ENCODE data around the gene TIGAR. TPM values are rescaled to one million over a fixed set of nuclear protein-coding genes. Genes with fewer than 3 reads are reported as not detected.

TIGAR gene
- total and polyA plus RNA-seq, 4 donors: 0.56 to 3.3 (median 2.0) TPM

DNA sequence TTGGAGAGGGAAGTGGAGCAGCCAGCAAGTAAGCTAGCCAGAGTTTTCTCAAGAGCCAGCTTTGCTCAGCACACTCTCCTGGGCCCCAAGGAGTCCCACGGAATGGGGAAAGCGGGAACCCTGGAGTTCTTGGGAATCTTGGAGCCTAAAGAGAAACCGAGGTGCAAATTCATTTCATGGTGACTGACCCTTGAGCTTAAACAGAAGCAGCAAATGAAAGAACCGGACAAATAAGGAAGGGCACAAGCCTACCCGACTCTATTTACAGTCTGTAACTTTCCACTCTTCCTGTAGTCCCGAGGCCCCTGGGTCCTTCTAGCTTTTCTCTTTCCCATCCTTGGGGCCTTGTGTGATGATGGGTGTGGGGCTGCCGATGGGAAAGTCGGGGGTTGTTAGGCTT lies 18.1 kb upstream of the TIGAR start:
- no peak overlapping the region for H3K27ac ChIP-seq (ENCODE audit: low read depth in 1 of 2, low read length in 2 of 2)
- no peak for DNase-seq (ENCODE audit: low spot score)
- TF ChIP-seq EGR1 (IDR thresholded peaks at IDR 0.05; ENCODE audit: low read depth in 2 of 2) (no peak), FOXA1 (IDR thresholded peaks at IDR 0.05) (no peak)
- peaks cover 0 to 9% (median 0%) of the 10 kb centered on the region in 4 donors for H3K27me3 ChIP-seq (ENCODE audit: control insufficient read depth in 4 of 4, insufficient read depth in 4 of 4, low read length in 3 of 4)
- H3K4me3 ChIP-seq (ENCODE audit: low read depth in 1 of 3, low read length in 3 of 3): no peak overlapping the region
- no peaks in the 10 kb centered on the region for H3K36me3 ChIP-seq (ENCODE audit: control insufficient read depth in 4 of 4, insufficient read depth in 3 of 4, low read depth in 1 of 4, low read length in 3 of 4)
- H3K9ac ChIP-seq (ENCODE audit: low read depth in 1 of 2, low read length in 2 of 2): no peak overlapping the region
- WGBS: 54% methylated on average over 8 of the region's 8 CpGs
- no peaks in the 10 kb centered on the region for H3K9me3 ChIP-seq (ENCODE audit: control insufficient read depth in 4 of 4, low read length in 3 of 4)
- H3K4me1 ChIP-seq (ENCODE audit: control insufficient read depth in 4 of 4, insufficient read depth in 4 of 4, low read length in 3 of 4): peaks cover 0 to 3% (median under 1%) of the 10 kb centered on the region in 4 donors

DNA sequence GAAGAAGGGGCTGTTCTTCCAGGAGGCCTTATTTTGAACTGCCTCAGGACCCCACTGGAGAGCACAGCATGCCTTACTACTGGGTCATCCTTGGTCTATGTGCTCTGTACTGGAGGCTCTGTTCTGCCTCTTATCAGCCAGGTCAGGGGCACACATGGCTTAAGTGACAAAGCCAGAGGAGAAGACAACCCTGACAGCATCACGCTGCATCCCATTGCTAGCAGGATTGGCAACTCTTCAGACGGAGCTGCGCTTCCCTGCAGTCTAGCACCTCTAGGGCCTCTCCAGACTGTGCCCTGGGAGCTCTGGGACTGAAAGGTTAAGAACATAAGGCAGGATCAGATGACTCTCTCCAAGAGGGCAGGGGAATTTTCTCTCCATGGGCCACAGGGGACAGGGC lies 17.3 kb upstream of the TIGAR start:
- H3K27ac ChIP-seq (ENCODE audit: low read depth in 1 of 2, low read length in 2 of 2): no peak overlapping the region
- H3K9me3 ChIP-seq (ENCODE audit: control insufficient read depth in 4 of 4, low read length in 3 of 4): no peaks in the 10 kb centered on the region
- peaks cover 0 to 6% (median 2%) of the 10 kb centered on the region in 4 donors for H3K4me1 ChIP-seq (ENCODE audit: control insufficient read depth in 4 of 4, insufficient read depth in 4 of 4, low read length in 3 of 4)
- no peaks in the 10 kb centered on the region for H3K36me3 ChIP-seq (ENCODE audit: control insufficient read depth in 4 of 4, insufficient read depth in 3 of 4, low read depth in 1 of 4, low read length in 3 of 4)
- WGBS: 85% methylated on average over 3 of the region's 3 CpGs
- no peak overlapping the region for H3K4me3 ChIP-seq (ENCODE audit: low read depth in 1 of 3, low read length in 3 of 3)
- H3K27me3 ChIP-seq (ENCODE audit: control insufficient read depth in 4 of 4, insufficient read depth in 4 of 4, low read length in 3 of 4): peaks cover 0 to 9% (median 0%) of the 10 kb centered on the region in 4 donors
- DNase-seq (ENCODE audit: low spot score): no peak
- TF ChIP-seq HNF4A (conservative IDR thresholded peaks at IDR 0.05): no peak
- no peak for TF ChIP-seq GABPA (IDR thresholded peaks at IDR 0.05 in 1 of 2, conservative IDR thresholded peaks at IDR 0.05 in 1 of 2)
- H3K9ac ChIP-seq (ENCODE audit: low read depth in 1 of 2, low read length in 2 of 2): no peak overlapping the region

DNA sequence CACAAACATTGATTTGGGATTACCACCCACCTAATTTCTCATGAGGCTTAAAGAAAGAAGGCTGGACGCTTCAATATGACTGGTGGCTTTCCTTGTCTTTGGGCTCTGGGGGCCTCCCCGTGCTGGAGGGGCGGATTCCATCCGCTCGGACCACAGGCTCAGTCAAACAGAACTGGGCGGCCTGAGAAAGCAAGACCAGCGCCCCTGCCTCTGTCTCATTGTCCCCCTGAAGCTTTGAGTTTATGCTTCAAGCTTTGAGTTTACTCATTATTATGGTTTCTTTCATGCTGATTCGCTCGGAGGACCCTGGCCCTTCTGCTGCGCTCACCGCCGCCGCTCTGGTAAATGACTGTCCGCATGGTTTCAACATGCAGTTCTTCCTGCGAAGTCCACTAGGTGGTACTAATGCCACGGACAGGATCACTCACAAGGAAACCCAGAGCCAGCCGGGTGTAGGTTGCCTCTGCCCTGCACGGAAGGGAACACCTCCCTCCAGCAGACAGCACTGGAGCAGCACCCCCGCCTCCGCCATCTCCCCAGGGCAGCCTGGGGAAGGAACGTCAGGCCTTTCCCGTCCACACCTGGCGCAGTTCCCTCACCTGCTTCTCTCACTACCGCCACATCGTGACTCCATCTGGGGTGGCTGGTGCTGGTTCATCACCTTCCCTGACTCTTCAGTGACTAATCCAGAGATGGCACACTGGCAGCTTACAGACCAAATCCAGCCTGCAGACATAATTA lies 13.2 kb upstream of the TIGAR start:
- no peaks in the 10 kb centered on the region for H3K9me3 ChIP-seq (ENCODE audit: control insufficient read depth in 4 of 4, low read length in 3 of 4)
- H3K27me3 ChIP-seq (ENCODE audit: control insufficient read depth in 4 of 4, insufficient read depth in 4 of 4, low read length in 3 of 4): peaks cover 0 to 4% (median 0%) of the 10 kb centered on the region in 4 donors
- no peak overlapping the region for H3K9ac ChIP-seq (ENCODE audit: low read depth in 1 of 2, low read length in 2 of 2)
- H3K4me1 ChIP-seq (ENCODE audit: control insufficient read depth in 4 of 4, insufficient read depth in 4 of 4, low read length in 3 of 4): peaks cover 0 to 6% (median 2%) of the 10 kb centered on the region in 4 donors
- no peaks in the 10 kb centered on the region for H3K36me3 ChIP-seq (ENCODE audit: control insufficient read depth in 4 of 4, insufficient read depth in 3 of 4, low read depth in 1 of 4, low read length in 3 of 4)
- no peak for TF ChIP-seq NR2F2 (IDR thresholded peaks at IDR 0.05)
- TF ChIP-seq EGR1 (IDR thresholded peaks at IDR 0.05; ENCODE audit: low read depth in 2 of 2): no peak
- TF ChIP-seq RXRA (IDR thresholded peaks at IDR 0.05): no peak
- TF ChIP-seq RAD21 (IDR thresholded peaks at IDR 0.05): peak; percentile 85 to 89
- TF ChIP-seq TAF1 (conservative IDR thresholded peaks at IDR 0.05): no peak
- TF ChIP-seq, protein P1, sequence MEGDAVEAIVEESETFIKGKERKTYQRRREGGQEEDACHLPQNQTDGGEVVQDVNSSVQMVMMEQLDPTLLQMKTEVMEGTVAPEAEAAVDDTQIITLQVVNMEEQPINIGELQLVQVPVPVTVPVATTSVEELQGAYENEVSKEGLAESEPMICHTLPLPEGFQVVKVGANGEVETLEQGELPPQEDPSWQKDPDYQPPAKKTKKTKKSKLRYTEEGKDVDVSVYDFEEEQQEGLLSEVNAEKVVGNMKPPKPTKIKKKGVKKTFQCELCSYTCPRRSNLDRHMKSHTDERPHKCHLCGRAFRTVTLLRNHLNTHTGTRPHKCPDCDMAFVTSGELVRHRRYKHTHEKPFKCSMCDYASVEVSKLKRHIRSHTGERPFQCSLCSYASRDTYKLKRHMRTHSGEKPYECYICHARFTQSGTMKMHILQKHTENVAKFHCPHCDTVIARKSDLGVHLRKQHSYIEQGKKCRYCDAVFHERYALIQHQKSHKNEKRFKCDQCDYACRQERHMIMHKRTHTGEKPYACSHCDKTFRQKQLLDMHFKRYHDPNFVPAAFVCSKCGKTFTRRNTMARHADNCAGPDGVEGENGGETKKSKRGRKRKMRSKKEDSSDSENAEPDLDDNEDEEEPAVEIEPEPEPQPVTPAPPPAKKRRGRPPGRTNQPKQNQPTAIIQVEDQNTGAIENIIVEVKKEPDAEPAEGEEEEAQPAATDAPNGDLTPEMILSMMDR (IDR thresholded peaks at IDR 0.05; ENCODE audit: low read depth, low read length, missing input control): peak; percentile 67
- 27% methylated on average over 25 of the region's 25 CpGs for WGBS
- H3K27ac ChIP-seq (ENCODE audit: low read depth in 1 of 2, low read length in 2 of 2): no peak overlapping the region
- peak; percentile 45 for DNase-seq (ENCODE audit: low spot score)
- no peak overlapping the region for H3K4me3 ChIP-seq (ENCODE audit: low read depth in 1 of 3, low read length in 3 of 3)

DNA sequence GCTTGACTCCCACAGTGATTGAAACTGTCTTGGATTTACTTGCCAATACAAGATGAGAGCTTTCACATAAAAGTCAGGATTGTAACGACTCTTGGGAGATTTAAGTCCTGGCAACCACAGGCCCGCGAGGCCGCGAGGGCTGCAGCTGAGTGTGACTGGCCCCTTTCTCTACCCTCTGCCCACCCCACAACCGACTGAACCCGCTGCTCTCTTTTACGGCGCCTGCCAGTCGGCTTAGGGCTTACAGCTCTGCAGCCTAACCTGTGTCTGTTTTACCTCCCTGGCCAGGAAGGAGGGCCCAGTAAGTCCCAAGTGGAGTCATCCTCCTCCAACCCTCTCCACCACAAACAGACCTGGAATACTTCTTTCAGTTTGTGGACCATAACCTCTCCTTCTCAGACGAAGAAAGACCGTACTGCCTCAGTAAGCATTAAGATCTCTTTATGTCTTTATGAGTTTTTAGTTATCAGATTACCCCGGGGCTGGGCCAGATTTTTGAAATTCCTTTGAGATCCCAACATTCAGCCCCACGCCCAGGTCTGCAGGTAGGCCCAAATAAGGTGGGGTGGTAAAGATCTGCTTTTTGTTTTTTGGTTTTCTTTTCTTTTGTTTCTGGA lies 12.6 kb upstream of the TIGAR start:
- Histone ChIP-seq H3K4me1 (ENCODE audit: control insufficient read depth in 4 of 4, insufficient read depth in 4 of 4, low read length in 3 of 4) (peaks cover 0 to 6% (median 2%) of the 10 kb centered on the region in 4 donors), H3K4me3 (ENCODE audit: low read depth in 1 of 3, low read length in 3 of 3) (no peak overlapping the region), H3K36me3 (ENCODE audit: control insufficient read depth in 4 of 4, insufficient read depth in 3 of 4, low read depth in 1 of 4, low read length in 3 of 4) (no peaks in the 10 kb centered on the region), H3K27me3 (ENCODE audit: control insufficient read depth in 4 of 4, insufficient read depth in 4 of 4, low read length in 3 of 4) (peaks cover 0 to 4% (median 0%) of the 10 kb centered on the region in 4 donors), H3K9ac (ENCODE audit: low read depth in 1 of 2, low read length in 2 of 2) (no peak overlapping the region), H3K9me3 (ENCODE audit: control insufficient read depth in 4 of 4, low read length in 3 of 4) (no peaks in the 10 kb centered on the region), H3K27ac (ENCODE audit: low read depth in 1 of 2, low read length in 2 of 2) (no peak overlapping the region)
- WGBS: 84% methylated on average over 14 of the region's 14 CpGs
- no peak for DNase-seq (ENCODE audit: low spot score)
- TF ChIP-seq, protein P2, sequence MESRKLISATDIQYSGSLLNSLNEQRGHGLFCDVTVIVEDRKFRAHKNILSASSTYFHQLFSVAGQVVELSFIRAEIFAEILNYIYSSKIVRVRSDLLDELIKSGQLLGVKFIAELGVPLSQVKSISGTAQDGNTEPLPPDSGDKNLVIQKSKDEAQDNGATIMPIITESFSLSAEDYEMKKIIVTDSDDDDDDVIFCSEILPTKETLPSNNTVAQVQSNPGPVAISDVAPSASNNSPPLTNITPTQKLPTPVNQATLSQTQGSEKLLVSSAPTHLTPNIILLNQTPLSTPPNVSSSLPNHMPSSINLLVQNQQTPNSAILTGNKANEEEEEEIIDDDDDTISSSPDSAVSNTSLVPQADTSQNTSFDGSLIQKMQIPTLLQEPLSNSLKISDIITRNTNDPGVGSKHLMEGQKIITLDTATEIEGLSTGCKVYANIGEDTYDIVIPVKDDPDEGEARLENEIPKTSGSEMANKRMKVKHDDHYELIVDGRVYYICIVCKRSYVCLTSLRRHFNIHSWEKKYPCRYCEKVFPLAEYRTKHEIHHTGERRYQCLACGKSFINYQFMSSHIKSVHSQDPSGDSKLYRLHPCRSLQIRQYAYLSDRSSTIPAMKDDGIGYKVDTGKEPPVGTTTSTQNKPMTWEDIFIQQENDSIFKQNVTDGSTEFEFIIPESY (IDR thresholded peaks at IDR 0.05): no peak
- TF ChIP-seq RXRA (IDR thresholded peaks at IDR 0.05): no peak
- TF ChIP-seq, protein P1 (IDR thresholded peaks at IDR 0.05; ENCODE audit: low read depth, low read length, missing input control): no peak
